Stimulated activated CD4-positive, alpha-beta T cell treated with anti-CD3 and anti-CD28 coated beads, Interleukin-12 subunit alpha, Interleukin-12 subunit beta, amount 100 ng/mL, for 4 hours (primary cell): ENCODE results near the gene NFE2L2.
"Not testable (repeated sequence)": the region's sequence is repeated elsewhere in the genome, so short reads cannot be mapped to it uniquely, and the experiment has no call there.

Experiments used
- DNase-seq: peaks from one replicate; pipeline ENCODE4 v3.0.0-alpha.2; 2020

Gene NFE2L2

DNA sequence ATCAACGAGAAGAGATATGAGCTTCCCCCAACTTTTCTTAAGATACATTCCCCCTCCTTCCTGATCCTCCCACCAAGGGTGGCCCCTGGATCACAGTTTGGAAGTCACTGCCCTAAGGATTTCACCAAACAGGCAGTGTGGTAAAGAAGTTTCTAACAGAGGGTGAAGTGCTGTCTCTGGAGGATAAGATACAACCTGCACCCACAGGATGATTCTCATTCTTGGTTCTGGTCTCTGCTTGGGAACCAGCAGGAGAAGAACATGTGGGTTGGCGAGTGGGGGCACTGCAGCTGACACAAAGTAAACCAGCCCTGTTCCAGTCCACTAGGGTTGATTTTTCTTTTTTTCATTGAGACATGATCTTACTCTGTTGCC, 9.3 kb downstream of the NFE2L2 start:
- no peak for DNase-seq

GRCh38 chr2:177254433-177255226, 9.9 kb downstream of the NFE2L2 start:
- no peak for DNase-seq

GRCh38 chr2:177253704-177254103, 10.8 kb downstream of the NFE2L2 start:
- no peak for DNase-seq

DNA sequence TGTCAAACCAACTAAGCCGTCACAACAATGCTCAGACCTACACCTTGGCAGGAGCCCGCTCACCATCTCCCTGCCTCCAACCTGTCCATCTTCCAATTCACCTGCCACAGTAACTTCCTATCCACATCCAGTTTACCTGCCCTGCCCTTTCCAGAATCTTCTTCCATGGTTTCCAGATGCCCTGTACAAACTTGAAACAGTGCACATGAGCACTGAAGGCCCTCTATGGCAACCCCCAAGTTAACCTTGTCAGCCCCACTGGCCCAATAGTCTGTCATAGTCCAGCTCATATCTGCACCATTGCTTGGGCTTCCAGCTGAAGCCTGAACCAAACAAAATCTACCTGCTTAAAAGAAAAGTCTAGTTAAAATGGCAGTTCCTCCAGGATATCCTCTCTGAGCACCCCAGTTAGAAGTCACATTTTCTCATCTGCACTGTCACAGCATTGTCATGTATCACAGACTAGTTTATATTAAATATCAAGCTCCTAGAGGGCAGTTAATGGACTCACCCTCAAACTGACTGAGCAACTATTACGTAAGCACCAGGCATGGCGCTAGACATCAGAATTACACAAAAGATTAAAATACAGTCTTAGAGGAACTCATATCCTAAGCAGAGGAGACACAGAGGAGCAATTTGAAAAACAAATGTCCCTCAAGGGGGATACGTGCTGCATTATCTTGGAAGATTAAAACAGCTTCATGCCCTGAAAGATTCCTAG, 11.6 kb downstream of the NFE2L2 start:
- DNase-seq = no peak

DNA sequence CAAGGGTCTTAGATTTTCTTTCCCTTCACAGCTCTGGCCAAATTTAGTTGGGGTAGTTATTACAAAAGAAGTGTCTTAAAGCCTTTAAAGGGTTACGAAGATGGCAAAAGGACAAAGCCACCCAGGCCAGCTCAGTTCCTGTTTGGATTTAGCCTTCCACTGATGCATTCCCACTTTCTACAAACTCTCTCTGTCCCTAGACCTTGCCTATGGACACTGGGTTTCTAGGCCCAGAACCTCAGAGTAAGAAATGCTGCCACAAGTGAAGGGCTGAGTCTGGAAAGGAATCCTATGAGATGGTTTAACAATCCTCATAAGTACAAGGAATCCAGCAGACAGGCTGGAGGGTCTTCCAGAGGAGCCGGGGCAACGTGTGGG, 13.4 kb downstream of the NFE2L2 start:
- no peak for DNase-seq

- no peak for DNase-seq
These were observed 14.1 kb downstream of the NFE2L2 start for GRCh38 chr2:177250461-177250860.

GRCh38 chr2:177249038-177249437, 15.5 kb downstream of the NFE2L2 start:
- no peak for DNase-seq

DNA sequence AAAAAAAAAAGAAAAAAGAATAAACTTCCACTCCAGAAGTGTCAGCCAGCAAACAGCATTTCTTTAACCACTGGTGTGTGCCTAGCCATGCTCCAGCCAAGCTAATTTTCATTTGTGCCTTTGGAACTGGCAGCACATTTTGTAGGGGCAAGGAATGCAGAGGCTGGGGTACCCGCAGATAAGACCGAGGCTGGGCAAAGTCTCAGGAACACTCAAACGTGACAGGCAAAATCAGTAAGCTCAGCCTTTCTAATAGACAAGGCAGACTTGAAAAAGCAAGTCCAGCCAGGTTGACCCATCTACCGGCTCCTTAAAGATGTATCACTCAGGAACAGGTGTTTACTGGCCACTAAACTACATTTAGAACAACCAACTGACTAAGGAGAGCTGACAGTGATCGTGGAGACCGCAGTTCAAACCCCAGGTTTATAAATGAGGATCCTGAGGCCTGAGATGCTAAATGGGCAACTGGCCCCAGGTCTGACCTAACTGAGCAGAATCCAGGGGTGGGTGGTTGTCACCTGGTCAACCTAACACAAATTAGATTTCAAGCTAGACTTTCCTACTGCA, 16.7 kb downstream of the NFE2L2 start:
- no peak for DNase-seq

DNA sequence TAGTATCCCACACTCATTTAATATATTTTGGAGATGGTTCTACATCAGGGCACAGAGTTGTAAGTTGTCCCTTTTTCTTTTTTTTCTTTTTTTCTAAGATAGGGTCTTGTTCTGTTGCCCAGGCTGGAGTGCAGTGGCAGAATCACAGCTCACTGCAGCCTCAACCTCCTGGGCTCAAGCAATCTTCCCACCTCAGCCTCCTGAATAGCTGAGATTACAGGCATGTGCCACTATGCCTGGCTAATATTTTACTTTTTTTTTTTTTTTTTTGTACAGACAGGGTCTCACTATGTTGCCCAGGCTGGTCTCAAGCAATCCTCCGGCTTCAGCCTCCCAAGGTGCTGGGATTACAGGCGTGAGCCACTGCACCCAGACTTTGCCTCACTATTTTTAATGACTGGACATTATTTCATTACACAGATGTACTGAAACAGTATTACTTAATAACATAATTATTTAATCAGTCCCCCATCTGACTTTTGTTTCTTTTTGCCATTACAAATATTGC, 17.9 kb downstream of the NFE2L2 start:
- not testable (repeated sequence) for DNase-seq

GRCh38 chr2:177246000-177246399, 18.5 kb downstream of the NFE2L2 start:
- no peak for DNase-seq

- DNase-seq = no peak
These were observed 19.5 kb downstream of the NFE2L2 start for GRCh38 chr2:177245010-177245422.

DNA sequence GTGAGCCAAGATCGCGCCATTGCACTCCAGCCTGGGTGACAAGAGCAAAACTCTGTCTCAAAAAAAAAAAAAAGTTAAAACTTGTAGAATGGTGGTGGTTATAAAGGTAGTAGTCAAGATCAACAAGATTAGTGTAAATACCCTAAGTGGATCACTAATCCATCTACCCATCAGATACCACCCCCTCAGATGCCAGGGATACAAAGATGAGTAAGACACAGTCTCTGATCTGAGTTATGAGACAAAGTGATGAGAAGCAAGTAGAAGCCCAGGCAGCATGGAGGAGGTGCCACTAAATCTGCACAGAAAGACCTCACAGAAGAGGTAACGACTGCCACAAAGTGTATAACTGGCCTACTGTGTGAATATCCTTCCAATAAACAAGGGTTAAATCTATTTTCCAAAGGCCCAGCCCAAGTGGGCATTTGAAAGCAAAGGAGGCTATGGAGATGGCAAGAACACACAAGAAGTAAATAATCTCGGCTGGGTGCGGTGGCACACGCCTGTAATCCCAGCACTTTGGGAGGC, 20.2 kb downstream of the NFE2L2 start:
- DNase-seq = no peak

DNA sequence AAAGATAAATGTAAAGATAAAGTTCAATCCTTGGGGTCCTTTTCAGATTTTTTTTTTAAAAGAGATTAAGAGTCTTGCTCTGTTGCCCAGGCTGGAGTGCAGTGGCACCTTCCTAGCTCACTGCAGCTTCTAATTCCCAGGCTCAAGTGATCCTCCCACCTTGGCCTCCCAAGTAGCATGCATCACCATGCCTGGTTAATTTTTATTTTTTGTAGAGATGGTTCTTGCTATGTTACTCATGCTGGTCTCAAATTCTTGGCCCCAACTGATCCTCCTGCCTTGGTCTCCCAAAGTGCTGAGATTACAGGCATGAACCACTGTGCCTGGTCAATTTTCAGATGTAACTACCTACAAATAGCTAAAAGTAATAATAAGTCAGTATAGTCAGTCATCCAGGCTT, 21.1 kb downstream of the NFE2L2 start:
- DNase-seq = no peak

DNA sequence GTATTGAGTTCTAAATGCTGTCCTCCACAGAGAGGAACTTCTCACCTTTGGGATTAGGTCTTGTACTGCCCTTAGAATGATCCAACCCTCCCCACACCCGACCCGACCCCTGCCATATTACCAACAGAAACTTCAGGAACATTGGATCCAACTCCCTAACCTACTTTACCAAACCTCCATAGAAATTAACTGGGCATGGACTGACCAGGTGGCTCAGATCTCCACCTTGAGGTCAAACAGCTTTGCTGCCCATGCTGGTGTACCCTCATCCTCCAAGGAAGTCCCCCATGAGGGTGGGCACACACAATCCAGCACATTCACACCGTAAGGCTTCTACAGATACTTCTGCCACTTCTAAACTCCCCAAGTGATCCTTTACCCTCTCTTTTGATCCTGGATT, 21.5 kb downstream of the NFE2L2 start:
- DNase-seq = no peak

DNA sequence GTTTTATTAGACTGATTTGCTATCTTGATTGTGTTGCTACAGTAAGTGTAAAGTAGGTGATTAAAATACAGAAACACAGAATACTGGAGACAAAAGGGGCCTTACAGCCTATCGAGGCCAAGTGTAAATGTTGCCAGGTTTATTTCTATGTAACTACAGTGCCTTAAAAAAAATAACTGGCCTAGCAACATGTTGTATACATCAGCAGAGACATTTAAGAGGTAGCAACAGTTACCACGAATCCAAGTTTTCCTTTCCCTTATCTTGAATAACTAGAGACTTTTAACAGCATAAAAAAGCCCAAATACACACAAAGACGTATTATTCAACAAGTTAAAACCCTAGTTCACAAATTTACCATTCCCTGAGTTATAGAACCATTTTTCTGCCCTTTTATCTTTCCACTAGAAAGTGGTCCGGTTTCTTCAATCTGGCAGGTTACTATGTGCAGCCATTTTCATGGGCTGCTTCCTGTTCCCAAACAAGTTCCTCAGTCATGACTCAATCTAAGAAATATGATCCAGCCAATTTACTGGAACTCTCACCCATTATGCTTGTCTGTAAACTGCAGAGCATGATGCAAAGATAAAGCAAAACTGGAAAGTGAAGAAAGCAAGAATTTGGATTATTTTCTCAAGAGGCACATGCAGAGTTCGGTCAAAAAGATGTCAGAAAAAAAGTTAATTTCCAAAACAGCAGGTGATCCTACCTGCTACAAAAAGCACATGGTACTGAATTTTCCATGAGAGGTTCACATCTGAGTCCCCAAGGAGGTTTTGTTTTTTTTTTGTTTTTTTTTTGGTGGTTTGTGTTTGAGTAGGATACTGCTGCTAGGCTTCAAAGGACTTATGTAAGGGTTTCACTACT, 22.2 kb downstream of the NFE2L2 start:
- no peak for DNase-seq

DNA sequence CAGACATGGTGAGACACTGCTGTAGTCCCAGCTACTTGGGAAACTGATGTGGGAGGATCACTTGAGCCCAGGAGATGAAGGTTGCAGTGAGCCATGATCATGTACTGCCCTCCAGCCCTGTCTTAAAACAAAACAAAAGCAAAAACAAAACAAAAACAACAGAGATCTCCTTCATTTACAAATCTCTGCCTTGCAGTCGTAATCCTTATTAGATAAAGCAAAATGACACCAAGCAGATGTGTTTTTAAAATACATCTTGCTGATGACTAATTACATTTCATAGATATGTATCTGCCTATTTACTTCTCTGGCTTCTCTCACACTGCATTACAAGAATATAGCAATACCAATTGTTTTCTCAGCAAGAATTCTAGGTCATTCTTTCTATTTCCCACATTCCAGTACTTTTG, 22.8 kb downstream of the NFE2L2 start:
- no peak for DNase-seq

- DNase-seq = no peak
These were observed 24.4 kb downstream of the NFE2L2 start for GRCh38 chr2:177239932-177240630.

DNA sequence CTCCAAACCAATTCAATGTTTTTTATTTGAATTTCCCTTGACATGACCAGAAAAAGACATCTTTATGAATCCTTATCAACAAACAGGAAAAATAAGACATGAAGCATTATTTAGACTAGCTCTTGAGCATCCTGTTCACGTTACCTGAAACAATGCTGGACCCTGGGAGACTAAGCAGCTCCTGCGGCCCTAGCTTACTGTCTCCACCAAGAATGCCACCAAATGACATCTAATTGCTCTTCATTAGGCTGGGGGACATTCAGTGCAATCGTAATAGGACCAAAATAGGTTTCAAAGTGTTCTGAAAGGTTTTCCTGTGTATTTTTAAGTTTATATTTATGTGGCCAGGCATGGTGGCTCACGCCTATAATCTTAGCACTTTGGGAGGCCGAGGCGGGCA, 25.5 kb downstream of the NFE2L2 start:
- DNase-seq = no peak

DNA sequence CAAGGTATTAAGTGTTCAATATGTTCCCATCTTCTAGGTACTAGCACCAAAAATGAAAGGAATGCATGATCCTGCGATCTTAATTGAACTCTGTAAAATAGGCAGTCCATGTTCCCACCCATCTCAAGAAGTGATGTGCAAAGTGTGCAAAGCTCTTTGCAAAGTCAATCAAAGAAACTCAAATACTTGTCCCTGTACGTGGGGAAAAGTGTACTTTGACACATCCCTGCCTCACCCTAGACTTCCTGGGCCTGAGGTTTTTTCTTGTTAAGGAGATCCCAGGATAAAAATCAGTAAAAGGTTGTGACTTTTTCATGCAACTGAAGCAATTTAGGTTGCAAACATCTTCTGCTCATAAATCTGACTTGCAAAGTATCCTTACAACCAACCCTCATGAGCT, 26.6 kb downstream of the NFE2L2 start:
- no peak for DNase-seq

DNA sequence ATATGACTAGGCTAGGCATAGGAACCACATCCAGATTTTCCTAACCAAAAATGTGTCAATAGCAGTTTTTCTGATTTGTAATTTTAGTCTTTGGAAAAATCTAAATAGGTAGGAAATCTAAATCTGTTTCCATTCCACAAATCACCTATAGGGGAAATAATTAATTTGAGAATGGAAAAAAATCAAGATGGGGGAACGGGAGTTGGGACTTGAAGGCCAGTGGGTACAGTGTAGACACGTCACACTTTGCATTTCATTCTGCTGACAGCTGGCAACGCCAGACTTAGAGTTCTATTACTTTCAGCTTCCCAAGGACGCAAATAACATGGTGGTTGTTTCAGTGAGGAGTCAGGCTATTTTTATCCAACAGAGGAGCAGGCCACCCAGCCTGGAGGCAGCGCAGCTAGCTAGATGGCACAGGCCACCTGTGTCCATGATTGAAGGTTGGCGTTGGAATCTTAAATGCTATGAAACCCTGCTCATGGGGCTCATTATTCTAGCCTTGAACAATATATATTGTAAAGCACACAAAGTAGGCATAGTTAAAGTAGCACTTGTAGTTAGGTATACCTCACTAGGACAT, 28.6 kb downstream of the NFE2L2 start:
- DNase-seq = no peak

GRCh38 chr2:177234267-177234666, 30.3 kb downstream of the NFE2L2 start:
- DNase-seq = no peak
